ENCODE data around the gene SLC25A44.

DNA sequence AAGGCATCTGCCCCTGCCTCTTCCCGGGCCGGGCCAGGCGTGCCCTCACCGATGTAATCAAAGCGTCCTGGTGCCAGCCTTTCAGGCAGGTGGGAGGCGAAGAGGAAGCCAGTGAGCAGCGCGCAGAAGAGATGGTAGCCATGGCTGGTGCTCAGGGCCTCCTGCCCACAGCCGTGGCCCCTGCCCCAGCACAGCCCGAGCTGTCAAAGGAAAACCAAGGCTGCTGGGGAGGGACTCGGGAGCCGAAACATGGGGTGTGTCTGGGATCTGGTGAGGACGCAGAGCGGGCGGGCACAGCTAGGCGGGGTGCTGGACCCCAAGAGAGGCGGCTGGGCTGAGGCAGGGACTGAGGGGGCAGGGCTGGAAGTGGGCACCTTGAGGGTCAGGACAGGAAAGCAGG lies 50.8 kb downstream of the SLC25A44 start:
- TF ChIP-seq CTCF (IDR thresholded peaks at IDR 0.05) (no peak), REST (IDR thresholded peaks at IDR 0.05; ENCODE audit: insufficient read depth in 1 of 2, low read depth in 2 of 2, low read length in 1 of 2) (no peak), TCF7L2 (IDR thresholded peaks at IDR 0.05; ENCODE audit: low read depth, low read length) (no peak)
